T-helper 17 cell (primary cell): ENCODE results near the gene XRN2. TPM values are rescaled to one million over a fixed set of nuclear protein-coding genes. Genes with fewer than 3 reads are reported as not detected.
"Not testable (repeated sequence)": the region's sequence is repeated elsewhere in the genome, so short reads cannot be mapped to it uniquely, and the experiment has no call there.

ENCODE experiments used
- ATAC-seq: fragments of 150-1000 bp; cut with Tn5 transposase; 2 replicates; pipeline ENCODE4 v1.10.0; 2021; ENCODE audit warnings: mild to moderate bottlenecking, moderate library complexity
- DNase-seq, 3 donors: peaks; one replicate each; pipeline versions ENCODE4 v3.0.0 to v3.0.0-alpha.2; 2020 to 2021
- H3K9me3 ChIP-seq: one replicate; pipeline ENCODE4 v1.7.0; 2013; ENCODE audit warnings: low read length, mild to moderate bottlenecking; ENCODE audit not compliant: control insufficient read depth, poor library complexity, severe bottlenecking
- H3K27ac Mint-ChIP-seq: one replicate; pipeline ENCODE4 v1.8.0; 2022; ENCODE audit warnings: mild to moderate bottlenecking, moderate library complexity, mixed read lengths
- H3K27me3 Mint-ChIP-seq: one replicate; pipeline ENCODE4 v1.8.0; 2022; ENCODE audit warnings: mixed read lengths
- H3K36me3 Mint-ChIP-seq: one replicate; pipeline ENCODE4 v1.8.0; 2022; ENCODE audit warnings: low read depth, mixed read lengths
- H3K4me1 Mint-ChIP-seq: one replicate; pipeline ENCODE4 v1.8.0; 2022; ENCODE audit warnings: mild to moderate bottlenecking, mixed read lengths
- H3K4me3 Mint-ChIP-seq: one replicate; pipeline ENCODE4 v1.8.0; 2022; ENCODE audit warnings: mild to moderate bottlenecking, moderate library complexity, mixed read lengths
- total RNA-seq, 4 donors: library from RNA in 2 of 4; stranded (reverse) in 2 of 4; gene quantifications; one replicate each; pipeline ENCODE4 v1.2.3 and lab custom pipeline; 2022 to 2026

XRN2 gene
- total RNA-seq, 2 donors from 2014 or later, result 53.7 to 59.2 TPM

DNA sequence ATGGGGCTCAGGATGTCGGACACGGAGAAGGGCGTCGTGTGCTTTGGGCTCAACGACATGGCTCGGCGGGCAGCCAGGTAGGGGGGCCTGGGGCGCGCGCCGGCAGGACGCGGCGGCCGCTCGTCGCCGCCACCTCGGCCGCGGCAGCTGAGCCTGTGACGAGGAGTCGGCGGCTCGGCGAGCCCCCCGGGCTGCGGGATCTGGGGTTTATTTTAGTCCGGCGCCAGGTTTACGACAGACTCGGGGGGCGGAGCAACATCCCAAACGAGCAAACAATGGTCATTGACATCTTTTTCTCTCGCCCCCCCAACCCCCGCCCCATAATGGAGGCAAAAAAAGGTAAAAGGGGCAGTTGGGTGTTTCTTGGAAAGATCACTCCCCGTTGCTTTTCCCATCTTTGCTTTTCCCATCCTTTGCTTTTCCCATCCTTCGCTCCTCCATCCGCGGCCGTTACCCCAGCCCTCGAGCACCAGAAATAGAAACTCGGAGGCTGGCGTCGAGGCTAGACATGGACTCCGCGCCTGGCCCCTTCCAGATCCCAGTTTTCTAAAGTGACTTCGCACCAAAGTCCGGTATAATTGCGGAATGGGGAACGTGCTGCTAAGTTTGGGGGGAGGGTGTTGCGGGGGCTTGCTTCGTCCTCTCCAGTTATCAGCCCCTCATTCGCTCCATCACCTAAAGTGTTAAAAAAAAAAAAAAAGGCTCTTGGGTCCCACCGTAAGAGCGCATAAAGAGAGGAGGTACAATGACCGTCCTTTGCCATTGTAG is 94.4 kb downstream of the XRN2 start, which contains the start of gene NKX2-4:
TSS of gene NKX2-4 (minus strand) at position 186 of the 768 bp plus-strand sequence. CDS start at position 59, 127 bp downstream.
- DNase-seq, result no peak
- H3K4me1 Mint-ChIP-seq, result peaks cover 5% of the 10 kb centered on the region

DNA sequence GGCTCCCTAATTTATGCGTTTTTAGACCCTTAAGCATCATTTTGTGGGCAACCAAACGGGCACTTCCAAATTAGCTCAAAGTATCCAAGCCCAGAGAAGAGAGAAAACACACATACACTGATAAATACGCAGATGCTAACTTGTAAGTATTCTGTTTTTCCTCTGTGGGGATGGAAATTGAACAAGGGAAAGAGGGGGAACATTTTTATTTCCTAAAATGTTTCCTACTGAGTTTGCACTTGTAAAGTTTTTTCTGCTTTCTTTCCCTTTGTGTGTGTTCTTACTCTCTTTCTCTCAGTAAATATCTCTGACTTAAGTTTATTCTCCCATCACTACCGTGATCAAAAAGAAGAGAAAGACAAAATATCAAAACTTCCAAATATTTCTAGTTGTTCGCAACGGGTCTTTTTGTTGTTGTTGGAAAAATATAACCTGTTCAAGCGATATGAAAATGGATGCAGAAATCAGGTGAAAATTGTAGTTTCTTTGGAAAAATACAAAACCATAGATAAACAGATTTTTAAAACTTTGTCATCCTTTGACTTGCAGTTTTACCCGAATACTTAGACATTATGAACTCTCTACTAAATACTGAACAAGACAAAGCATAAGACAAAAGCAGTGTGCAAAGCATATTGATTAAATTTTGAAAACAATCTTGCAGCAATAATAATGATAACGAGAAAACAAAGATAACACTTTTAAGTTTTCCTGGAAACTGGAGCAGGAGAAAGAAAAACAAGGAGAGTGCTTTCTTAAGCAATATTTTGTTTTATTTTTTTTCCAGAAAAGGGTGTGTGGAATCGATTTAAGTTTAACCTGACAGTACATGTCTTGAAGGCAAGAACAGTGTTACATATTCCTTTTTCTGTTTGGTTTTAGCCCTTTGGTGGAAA is 95.2 kb downstream of the XRN2 start:
- Mint-ChIP-seq H3K4me3 (peak overlapping the region; percentile 68), H3K27me3 (peaks cover 63% of the 10 kb centered on the region), H3K4me1 (peaks cover 3% of the 10 kb centered on the region), H3K36me3 (no peaks in the 10 kb centered on the region), H3K27ac (peak overlapping the region; percentile 34)
- DNase-seq (no peak), ATAC-seq (no peak)
- peaks cover 3% of the 10 kb centered on the region for H3K9me3 ChIP-seq

More for the DNA sequence above, 94.4 kb downstream of the XRN2 start, which contains the start of gene NKX2-4:
- peak within 1 kb of the TSS; percentile 34 for H3K27ac Mint-ChIP-seq
- peak within 1 kb of the TSS; percentile 68 for H3K4me3 Mint-ChIP-seq
- no peak for ATAC-seq
- no peaks in the 10 kb centered on the region for H3K36me3 Mint-ChIP-seq
- H3K9me3 ChIP-seq, result peaks cover 9% of the 10 kb centered on the region
- peaks cover 65% of the 10 kb centered on the region for H3K27me3 Mint-ChIP-seq

DNA sequence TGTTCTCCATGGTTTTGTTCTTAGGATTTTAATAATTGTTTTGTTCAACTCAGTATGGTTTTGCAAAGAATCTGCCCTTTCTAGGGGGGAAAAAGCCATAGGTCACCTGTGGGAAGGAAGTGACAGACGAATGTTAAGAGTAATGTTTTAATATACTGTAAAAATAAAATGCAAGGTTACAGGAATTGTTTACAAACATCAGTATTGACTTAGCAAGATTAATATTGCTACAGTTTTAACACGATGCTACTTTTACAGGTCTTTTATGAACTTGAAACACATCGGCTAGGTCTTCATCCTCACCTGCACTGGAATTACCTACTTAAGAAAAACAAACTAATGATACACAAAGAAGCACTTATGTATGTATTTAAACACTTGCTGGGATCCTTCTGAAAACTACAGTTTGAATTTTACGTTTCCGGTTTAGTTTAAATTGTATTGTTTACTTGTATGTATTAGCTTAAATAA is 95.9 kb downstream of the XRN2 start:
- ATAC-seq, result no peak
- peaks cover 3% of the 10 kb centered on the region for H3K9me3 ChIP-seq
- H3K4me1 Mint-ChIP-seq, result peaks cover 3% of the 10 kb centered on the region
- no peak for DNase-seq
- peaks cover 64% of the 10 kb centered on the region for H3K27me3 Mint-ChIP-seq
- H3K27ac Mint-ChIP-seq, result no peak overlapping the region
- no peaks in the 10 kb centered on the region for H3K36me3 Mint-ChIP-seq
- H3K4me3 Mint-ChIP-seq, result no peak overlapping the region

DNA sequence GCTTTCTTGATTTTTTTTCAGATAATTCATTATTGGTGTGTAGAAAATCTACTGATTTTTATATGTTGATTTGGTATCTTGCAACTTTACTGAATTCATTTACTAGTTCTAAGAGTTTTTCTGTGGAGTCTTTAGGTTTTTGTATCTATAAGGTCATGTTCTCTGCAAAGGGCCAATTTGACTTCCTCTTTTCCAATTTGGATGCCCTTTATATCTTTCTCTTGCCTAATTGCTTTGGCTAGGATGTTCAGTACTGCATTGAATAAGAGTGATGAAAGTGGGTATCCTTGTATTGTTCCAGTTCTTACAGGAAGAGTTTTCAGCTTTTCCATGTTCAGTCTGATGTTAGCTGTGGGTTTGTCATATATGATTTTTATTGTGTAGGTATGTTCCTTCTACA is 108.6 kb downstream of the XRN2 start:
- Mint-ChIP-seq H3K27ac (no peak overlapping the region), H3K4me3 (no peak overlapping the region), H3K27me3 (peaks cover 20% of the 10 kb centered on the region), H3K4me1 (no peaks in the 10 kb centered on the region), H3K36me3 (peaks cover 4% of the 10 kb centered on the region)
- H3K9me3 ChIP-seq, result no peaks in the 10 kb centered on the region
- no peak for ATAC-seq
- DNase-seq, result no peak

DNA sequence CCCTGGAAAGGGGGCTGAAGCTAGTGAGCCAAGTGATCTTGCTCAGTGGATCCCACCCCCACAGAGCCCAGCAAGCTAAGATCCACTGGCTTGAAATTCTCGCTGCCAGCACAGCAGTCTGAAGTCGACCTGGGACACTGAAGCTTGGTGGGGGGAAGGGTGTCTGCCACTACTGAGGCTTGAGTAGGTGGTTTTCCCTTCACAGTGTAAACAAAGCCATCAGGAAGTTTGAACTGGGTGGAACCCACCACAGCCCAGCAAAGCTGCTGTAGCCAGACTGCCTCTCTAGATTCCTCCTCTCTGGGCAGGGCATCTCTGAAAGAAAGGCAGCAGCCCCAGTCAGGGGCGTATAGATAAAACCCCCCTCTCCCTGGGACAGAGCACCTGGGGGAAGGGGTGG is 110.9 kb downstream of the XRN2 start:
- H3K9me3 ChIP-seq, H3K4me1 Mint-ChIP-seq, ATAC-seq, H3K4me3 Mint-ChIP-seq, H3K36me3 Mint-ChIP-seq, H3K27ac Mint-ChIP-seq, DNase-seq: not testable (repeated sequence)
- peaks cover 16% of the 10 kb centered on the region for H3K27me3 Mint-ChIP-seq

DNA sequence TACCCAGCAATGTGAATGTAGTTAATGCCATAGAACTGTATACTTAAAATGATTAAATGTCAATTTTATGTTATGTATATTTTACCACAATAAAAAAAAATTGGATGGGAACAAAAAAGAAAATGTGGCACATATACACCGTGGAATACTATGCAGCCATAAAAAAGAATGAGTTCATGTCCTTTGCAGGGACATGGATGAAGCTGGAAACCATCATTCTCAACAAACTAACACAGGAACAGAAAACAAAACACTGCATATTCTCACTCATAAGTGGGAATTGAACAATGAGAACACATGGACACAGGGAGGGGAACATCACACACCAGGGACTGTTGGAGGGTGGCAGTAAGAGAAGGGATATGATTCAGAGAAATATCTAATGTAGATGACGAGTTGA is 116.0 kb downstream of the XRN2 start:
- DNase-seq, ATAC-seq, H3K27ac Mint-ChIP-seq, H3K4me1 Mint-ChIP-seq, H3K36me3 Mint-ChIP-seq, H3K27me3 Mint-ChIP-seq, H3K4me3 Mint-ChIP-seq, H3K9me3 ChIP-seq: not testable (repeated sequence)

GRCh38 chr20:21421601-21422236 is 118.6 kb downstream of the XRN2 start:
- ATAC-seq (no peak), DNase-seq (no peak)
- Mint-ChIP-seq H3K27ac (no peak overlapping the region), H3K27me3 (no peaks in the 10 kb centered on the region), H3K36me3 (no peaks in the 10 kb centered on the region), H3K4me1 (no peaks in the 10 kb centered on the region), H3K4me3 (no peak overlapping the region)
- peaks cover 9% of the 10 kb centered on the region for H3K9me3 ChIP-seq

GRCh38 chr20:21423712-21424111 is 120.6 kb downstream of the XRN2 start:
- H3K4me3 Mint-ChIP-seq, H3K27me3 Mint-ChIP-seq, ATAC-seq, H3K27ac Mint-ChIP-seq, H3K36me3 Mint-ChIP-seq, H3K4me1 Mint-ChIP-seq, DNase-seq, H3K9me3 ChIP-seq: not testable (repeated sequence)

- no peak overlapping the region for H3K27ac Mint-ChIP-seq
- H3K4me1 Mint-ChIP-seq, result no peaks in the 10 kb centered on the region
- ATAC-seq (no peak), DNase-seq (no peak)
- H3K27me3 Mint-ChIP-seq, result peaks cover 10% of the 10 kb centered on the region
- H3K36me3 Mint-ChIP-seq, result no peaks in the 10 kb centered on the region
- no peak overlapping the region for H3K4me3 Mint-ChIP-seq
- H3K9me3 ChIP-seq, result peaks cover 9% of the 10 kb centered on the region
These were observed 121.7 kb downstream of the XRN2 start for GRCh38 chr20:21424846-21425245.

DNA sequence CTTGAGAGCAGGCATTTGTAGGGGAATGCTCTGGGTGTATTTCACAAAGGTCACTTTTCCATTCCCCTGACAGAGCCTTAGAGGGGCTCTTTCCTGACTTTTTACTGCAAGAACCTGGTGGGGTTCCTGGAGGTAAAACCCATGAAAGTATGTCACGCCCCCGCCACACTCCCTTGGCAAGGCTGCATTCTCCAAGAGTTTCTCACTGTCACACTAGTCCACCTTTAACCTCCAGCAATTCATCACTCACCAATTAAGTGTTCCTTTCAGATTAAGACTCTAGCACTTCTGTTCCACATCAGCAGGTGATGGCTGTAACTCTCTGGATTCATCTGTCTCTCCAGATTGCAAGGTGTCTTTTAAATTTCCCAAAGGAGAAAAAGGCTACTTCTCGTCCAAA is 126.9 kb downstream of the XRN2 start:
- Mint-ChIP-seq H3K4me3 (no peak overlapping the region), H3K4me1 (no peaks in the 10 kb centered on the region), H3K36me3 (no peaks in the 10 kb centered on the region), H3K27ac (no peak overlapping the region), H3K27me3 (peaks cover 43% of the 10 kb centered on the region)
- peaks cover under 1% of the 10 kb centered on the region for H3K9me3 ChIP-seq
- DNase-seq (no peak), ATAC-seq (no peak)

GRCh38 chr20:21432911-21433310 is 129.8 kb downstream of the XRN2 start:
- Mint-ChIP-seq H3K4me1 (no peaks in the 10 kb centered on the region), H3K36me3 (no peaks in the 10 kb centered on the region), H3K27ac (no peak overlapping the region), H3K27me3 (peaks cover 51% of the 10 kb centered on the region), H3K4me3 (no peak overlapping the region)
- ATAC-seq, result no peak
- no peak for DNase-seq
- no peaks in the 10 kb centered on the region for H3K9me3 ChIP-seq

DNA sequence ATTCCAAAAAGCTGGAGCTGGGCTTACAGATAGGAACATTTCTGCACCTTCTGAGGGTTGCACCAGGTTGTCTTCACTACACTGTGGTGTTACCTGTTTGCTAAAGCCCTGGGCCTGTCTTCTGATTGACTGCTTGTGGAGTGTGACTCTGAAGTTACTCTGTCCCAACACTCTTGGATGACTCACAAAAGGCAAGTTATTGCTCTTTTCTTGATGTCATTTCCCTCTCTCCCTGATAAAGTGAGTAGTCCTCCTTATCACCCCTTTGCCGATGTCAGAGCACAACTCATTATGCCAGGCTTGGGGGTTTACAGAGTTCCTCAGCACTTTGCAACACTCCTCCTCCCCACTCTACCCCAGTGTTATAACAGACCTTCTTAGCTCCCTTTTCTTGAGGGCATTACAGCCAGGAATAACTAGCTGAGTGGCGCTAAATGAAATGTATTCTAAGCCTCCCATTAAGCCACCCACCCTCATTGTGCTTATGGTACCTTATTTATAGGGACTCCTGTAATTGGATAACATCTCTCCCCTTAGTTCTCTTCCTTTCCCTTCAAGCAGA is 130.3 kb downstream of the XRN2 start:
- no peak overlapping the region for H3K27ac Mint-ChIP-seq
- H3K9me3 ChIP-seq, result no peaks in the 10 kb centered on the region
- H3K27me3 Mint-ChIP-seq, result peaks cover 48% of the 10 kb centered on the region
- no peak overlapping the region for H3K4me3 Mint-ChIP-seq
- H3K36me3 Mint-ChIP-seq, result no peaks in the 10 kb centered on the region
- no peaks in the 10 kb centered on the region for H3K4me1 Mint-ChIP-seq
- no peak for DNase-seq
- no peak for ATAC-seq

DNA sequence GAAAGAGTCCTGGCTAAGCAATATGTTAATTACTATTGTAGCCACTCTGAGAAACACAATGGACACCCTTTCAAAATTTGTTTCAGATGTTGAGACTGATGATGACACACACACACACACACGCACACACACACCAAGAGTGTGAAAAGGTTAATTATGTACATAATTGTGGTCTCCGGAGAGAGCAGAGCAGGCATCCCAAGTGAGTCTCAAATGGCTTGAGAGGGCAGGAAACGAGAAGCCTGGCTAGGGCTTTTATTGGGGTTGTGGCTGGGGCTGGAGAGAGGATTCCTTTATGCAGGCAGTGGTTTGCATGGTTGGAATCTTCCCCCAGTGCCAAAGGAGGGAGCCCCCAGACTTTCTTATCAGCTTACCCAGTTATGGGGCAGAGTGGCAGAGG is 132.4 kb downstream of the XRN2 start:
- H3K36me3 Mint-ChIP-seq, result peaks cover 2% of the 10 kb centered on the region
- DNase-seq, result no peak
- no peak for ATAC-seq
- no peaks in the 10 kb centered on the region for H3K4me1 Mint-ChIP-seq
- no peak overlapping the region for H3K27ac Mint-ChIP-seq
- H3K4me3 Mint-ChIP-seq, result no peak overlapping the region
- no peaks in the 10 kb centered on the region for H3K9me3 ChIP-seq
- H3K27me3 Mint-ChIP-seq, result peaks cover 40% of the 10 kb centered on the region
